ENCODE measurements around the gene DERL3. TPM values are rescaled to one million over a fixed set of nuclear protein-coding genes. Genes with fewer than 3 reads are reported as not detected.
A peak's percentile ranks its signal among the peaks of the same experiment; 100 is the strongest.

DERL3 gene
- total and polyA plus RNA-seq, 11 donors, result 0.24 to 12.7 (median 1.7) TPM

DNA sequence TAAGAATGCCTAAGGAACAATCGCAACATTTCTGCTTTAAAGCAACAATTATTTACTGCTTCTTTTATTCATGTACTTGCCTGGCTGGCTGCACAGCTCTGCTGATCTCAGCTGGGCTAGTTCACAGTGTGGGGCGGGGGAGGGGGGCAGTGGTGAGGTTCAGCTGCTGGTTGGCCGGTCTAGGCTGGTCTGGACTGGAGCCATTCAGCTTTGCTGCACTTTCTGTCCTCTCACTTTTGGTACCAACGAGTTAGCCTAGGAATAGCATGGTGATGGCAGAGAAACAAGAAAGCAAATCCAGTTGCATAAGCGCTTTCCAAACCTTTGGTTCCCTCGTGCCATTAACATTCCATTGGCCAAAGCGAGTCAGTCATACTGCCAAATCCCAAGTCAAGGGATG, 39.4 kb upstream of the DERL3 start:
- DNase-seq (peak in 3 of 5 donors; percentile 53 to 61 (median 55)), ATAC-seq (peak; percentile 86 to 91 (median 88))
- peaks cover 0 to 13% (median 0%) of the 10 kb centered on the region in 12 donors for H3K4me1 ChIP-seq
- peak overlapping the region in 7 of 12 donors; percentile 5 to 46 (median 34) for H3K27ac ChIP-seq
- WGBS, 4 donors, result 56 to 84% (median 70%) methylated on average over 7 of the region's 7 CpGs
- H3K9me3 ChIP-seq, result no peaks in the 10 kb centered on the region
- intact Hi-C loops (cut with DNase I), result loop anchor here in 1 of 10 donors (5.0 kb wide), 1 partner anchor 194 kb away; no protein-coding TSS in a partner anchor
- no peaks in the 10 kb centered on the region for H3K27me3 ChIP-seq
- no peak overlapping the region for H3K4me3 ChIP-seq
- peaks cover 0 to 70% (median 36%) of the 10 kb centered on the region in 9 donors for H3K36me3 ChIP-seq
- TF ChIP-seq POLR2A (IDR thresholded peaks at IDR 0.05), result no peak
- TF ChIP-seq, protein P1, sequence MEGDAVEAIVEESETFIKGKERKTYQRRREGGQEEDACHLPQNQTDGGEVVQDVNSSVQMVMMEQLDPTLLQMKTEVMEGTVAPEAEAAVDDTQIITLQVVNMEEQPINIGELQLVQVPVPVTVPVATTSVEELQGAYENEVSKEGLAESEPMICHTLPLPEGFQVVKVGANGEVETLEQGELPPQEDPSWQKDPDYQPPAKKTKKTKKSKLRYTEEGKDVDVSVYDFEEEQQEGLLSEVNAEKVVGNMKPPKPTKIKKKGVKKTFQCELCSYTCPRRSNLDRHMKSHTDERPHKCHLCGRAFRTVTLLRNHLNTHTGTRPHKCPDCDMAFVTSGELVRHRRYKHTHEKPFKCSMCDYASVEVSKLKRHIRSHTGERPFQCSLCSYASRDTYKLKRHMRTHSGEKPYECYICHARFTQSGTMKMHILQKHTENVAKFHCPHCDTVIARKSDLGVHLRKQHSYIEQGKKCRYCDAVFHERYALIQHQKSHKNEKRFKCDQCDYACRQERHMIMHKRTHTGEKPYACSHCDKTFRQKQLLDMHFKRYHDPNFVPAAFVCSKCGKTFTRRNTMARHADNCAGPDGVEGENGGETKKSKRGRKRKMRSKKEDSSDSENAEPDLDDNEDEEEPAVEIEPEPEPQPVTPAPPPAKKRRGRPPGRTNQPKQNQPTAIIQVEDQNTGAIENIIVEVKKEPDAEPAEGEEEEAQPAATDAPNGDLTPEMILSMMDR (IDR thresholded peaks at IDR 0.05), result no peak

GRCh38 chr22:23877566-23877965, 38.8 kb upstream of the DERL3 start:
- peaks cover 0 to 13% (median 0%) of the 10 kb centered on the region in 12 donors for H3K4me1 ChIP-seq
- H3K27ac ChIP-seq, result peak overlapping the region in 3 of 12 donors; percentile 5 to 42 (median 26)
- no peaks in the 10 kb centered on the region for H3K9me3 ChIP-seq
- H3K36me3 ChIP-seq, result peaks cover 0 to 70% (median 31%) of the 10 kb centered on the region in 9 donors
- intact Hi-C loops (cut with DNase I), result loop anchor here in 1 of 10 donors (5.0 kb wide), 1 partner anchor 195 kb away; no protein-coding TSS in a partner anchor
- DNase-seq, result no peak
- TF ChIP-seq, protein P1 (IDR thresholded peaks at IDR 0.05), result no peak
- no peak for TF ChIP-seq POLR2A (IDR thresholded peaks at IDR 0.05)
- H3K4me3 ChIP-seq, result no peak overlapping the region
- H3K27me3 ChIP-seq, result no peaks in the 10 kb centered on the region
- 93 to 98% (median 94%) methylated on average over 6 to 8 of the region's 8 CpGs for WGBS, 4 donors
- ATAC-seq, result peak in 2 of 4 donors; percentile 5 to 10

GRCh38 chr22:23875801-23876200, 37.0 kb upstream of the DERL3 start:
- Histone ChIP-seq H3K36me3 (peaks cover 0 to 71% (median 29%) of the 10 kb centered on the region in 9 donors), H3K9me3 (no peaks in the 10 kb centered on the region), H3K27me3 (no peaks in the 10 kb centered on the region), H3K27ac (no peak overlapping the region), H3K4me3 (no peak overlapping the region), H3K4me1 (peaks cover 0 to 13% (median 0%) of the 10 kb centered on the region in 12 donors)
- WGBS, 4 donors, result 80 to 94% (median 89%) methylated on average over 1 to 2 of the region's 2 CpGs
- no peak for ATAC-seq
- no peak for TF ChIP-seq POLR2A (IDR thresholded peaks at IDR 0.05)
- TF ChIP-seq, protein P1 (IDR thresholded peaks at IDR 0.05), result no peak
- DNase-seq, result no peak
- intact Hi-C loops (cut with DNase I), result loop anchor here in 1 of 10 donors (5.0 kb wide), 1 partner anchor 196 kb away; no protein-coding TSS in a partner anchor

GRCh38 chr22:23874871-23875270, 36.1 kb upstream of the DERL3 start:
- TF ChIP-seq, protein P1 (IDR thresholded peaks at IDR 0.05), result no peak
- no peak for TF ChIP-seq POLR2A (IDR thresholded peaks at IDR 0.05)
- intact Hi-C loops (cut with DNase I), result loop anchor here in 1 of 10 donors (5.0 kb wide), 1 partner anchor 197 kb away; no protein-coding TSS in a partner anchor
- no peaks in the 10 kb centered on the region for H3K27me3 ChIP-seq
- H3K9me3 ChIP-seq, result no peaks in the 10 kb centered on the region
- WGBS, 4 donors, result 87 to 93% (median 91%) methylated on average over 4 of the region's 4 CpGs
- no peak for DNase-seq
- H3K4me3 ChIP-seq, result no peak overlapping the region
- no peak for ATAC-seq
- H3K27ac ChIP-seq, result no peak overlapping the region
- peaks cover 0 to 77% (median 34%) of the 10 kb centered on the region in 9 donors for H3K36me3 ChIP-seq
- peaks cover 0 to 13% (median 0%) of the 10 kb centered on the region in 12 donors for H3K4me1 ChIP-seq

Measured in heart left ventricle (tissue), 16 donors.